22Rv1 (cell line): ENCODE data around the gene CPT2.
A peak's percentile ranks its signal among the peaks of the same experiment; 100 is the strongest.

Experiments
- H3K27ac ChIP-seq: fragments of 450-650 bp; 2 replicates; pipeline ENCODE4 v1.5.1; 2017
- CTCF ChIP-seq: fragments of 450-650 bp; IDR thresholded peaks from 2 replicates; pipeline ENCODE4 v1.5.1; 2017; ENCODE audit warnings: mild to moderate bottlenecking
- ZFX ChIP-seq: fragments of 450-650 bp; IDR thresholded peaks from 2 replicates; pipeline ENCODE4 v1.6.1; 2017; ENCODE audit warnings: antibody characterized with exemption, borderline replicate concordance

The CPT2 gene

GRCh38 chr1:53220171-53220961, 23.7 kb downstream of the CPT2 start, which contains the start of gene CZIB:
Gene CZIB, minus strand, starts transcription at chr1:53220634. Its CDS starts 59 bp downstream, at chr1:53220575.
- TF ChIP-seq CTCF (no peak), ZFX (no peak)
- H3K27ac ChIP-seq = peak within 1 kb of the TSS; percentile 93

GRCh38 chr1:53220962-53221286, 24.3 kb downstream of the CPT2 start:
- H3K27ac ChIP-seq = peak overlapping the region; percentile 93
- no peak for TF ChIP-seq ZFX
- no peak for TF ChIP-seq CTCF

- TF ChIP-seq ZFX = no peak
- peak overlapping the region; percentile 56 for H3K27ac ChIP-seq
These were observed 41.0 kb downstream of the CPT2 start for GRCh38 chr1:53237638-53238037.

- no peak for TF ChIP-seq CTCF
- TF ChIP-seq ZFX = no peak
- peak within 1 kb of the TSS; percentile 56 for H3K27ac ChIP-seq
These were observed 41.9 kb downstream of the CPT2 start, which contains the start of gene MAGOH for GRCh38 chr1:53238197-53239155. Gene MAGOH, minus strand, starts transcription at chr1:53238518. Its CDS starts 70 bp downstream, at chr1:53238448.

GRCh38 chr1:53241828-53242227, 45.2 kb downstream of the CPT2 start:
- no peak overlapping the region for H3K27ac ChIP-seq
- TF ChIP-seq CTCF = no peak
- no peak for TF ChIP-seq ZFX

- no peak for TF ChIP-seq CTCF
- no peak for TF ChIP-seq ZFX
- no peak overlapping the region for H3K27ac ChIP-seq
These were observed 45.8 kb downstream of the CPT2 start for GRCh38 chr1:53242381-53242780.

GRCh38 chr1:53244141-53244540, 47.5 kb downstream of the CPT2 start:
- H3K27ac ChIP-seq = no peak overlapping the region
- TF ChIP-seq ZFX (no peak), CTCF (no peak)
